NCI-H146 (cell line): ENCODE data around the gene UNC79.
A peak's percentile ranks its signal among the peaks of the same experiment; 100 is the strongest.

Source experiments
- DNase-seq: peaks from one replicate; lab custom pipeline; 2025; lab: John Stamatoyannopoulos, UW

The UNC79 gene

DNA sequence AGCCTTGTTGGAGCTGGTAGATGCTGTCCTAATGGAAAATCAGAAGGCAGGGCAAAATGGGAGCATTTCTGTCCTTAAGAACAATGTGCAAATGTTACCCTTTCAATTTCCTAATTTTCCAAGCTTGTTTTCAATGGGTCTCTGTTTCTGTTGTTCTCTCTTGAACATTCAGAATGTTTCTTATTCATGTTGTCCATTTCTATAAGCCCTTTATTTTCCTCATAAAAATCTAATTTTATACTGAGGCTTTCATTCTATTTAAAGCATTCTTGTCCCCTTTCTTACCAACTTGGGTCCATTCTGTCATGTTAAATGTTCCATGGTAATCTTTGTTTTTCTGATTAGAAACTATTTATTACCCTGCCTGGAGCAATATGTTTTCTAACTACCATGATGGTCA, 232.6 kb downstream of the UNC79 start:
- DNase-seq = no peak

- DNase-seq = no peak
Measured at GRCh38 chr14:93665169-93665568, 234.4 kb downstream of the UNC79 start.

DNA sequence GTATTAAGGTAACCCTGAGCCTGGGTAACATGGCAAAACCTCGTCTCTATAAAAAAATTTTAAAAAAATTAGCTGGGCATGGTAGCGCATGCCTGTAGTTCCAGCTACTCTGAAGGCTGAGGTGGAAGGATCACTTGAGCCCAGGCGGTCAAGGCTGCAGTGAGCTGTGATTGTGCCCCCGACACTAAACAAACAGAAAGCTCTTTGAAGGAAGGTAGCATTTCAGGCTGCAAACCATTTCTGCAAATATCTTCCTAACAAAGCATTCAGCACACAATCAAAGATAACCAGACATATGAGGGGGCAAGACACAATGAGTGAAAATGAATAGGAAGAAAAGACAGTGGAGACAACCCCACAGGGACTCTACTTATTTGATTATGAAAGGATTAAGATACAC, 238.9 kb downstream of the UNC79 start:
- no peak for DNase-seq

- no peak for DNase-seq
Measured at GRCh38 chr14:93674343-93674742, 243.6 kb downstream of the UNC79 start.

GRCh38 chr14:93675651-93676050, 244.9 kb downstream of the UNC79 start:
- DNase-seq = no peak

GRCh38 chr14:93676416-93676958, 245.7 kb downstream of the UNC79 start:
- no peak for DNase-seq

DNA sequence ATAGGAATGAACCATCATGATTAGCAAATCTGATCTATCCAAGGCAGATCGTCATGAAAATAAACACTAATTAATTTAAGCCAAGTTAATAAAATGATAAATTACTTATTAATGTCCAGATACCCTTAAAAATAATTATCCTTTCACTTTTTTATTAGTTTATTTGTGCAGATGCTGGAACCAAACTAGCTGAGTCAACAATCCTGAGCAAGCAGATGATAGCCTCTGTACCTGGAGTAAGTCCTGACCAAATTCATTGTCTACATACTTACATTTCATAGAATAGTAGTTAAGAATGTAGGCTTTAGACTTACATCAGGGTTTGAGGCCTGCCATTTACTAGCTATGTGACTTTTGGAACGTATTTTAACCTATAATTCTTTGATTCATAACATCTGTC, 251.7 kb downstream of the UNC79 start:
- DNase-seq = no peak

DNA sequence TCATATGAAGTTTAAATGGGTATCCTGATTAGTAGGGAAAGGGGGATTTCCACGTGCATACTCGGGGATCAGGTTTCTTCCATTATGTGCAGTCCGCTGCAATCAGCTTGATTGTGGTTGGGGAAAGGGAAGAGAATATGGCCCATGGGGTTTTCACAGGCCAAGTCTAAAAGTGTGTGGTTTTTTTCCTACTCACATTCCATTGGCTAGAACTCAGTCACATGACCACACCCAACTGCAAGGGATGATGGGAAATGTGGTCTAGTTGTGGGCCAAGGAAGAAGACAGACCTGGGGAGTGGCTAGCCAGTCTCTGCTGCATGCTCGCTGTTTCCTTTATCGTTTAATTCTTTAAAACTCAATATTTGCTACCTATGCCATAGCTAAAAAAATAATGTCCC, 252.5 kb downstream of the UNC79 start:
- DNase-seq = no peak

- DNase-seq = no peak
Measured at GRCh38 chr14:93685121-93685895, 254.6 kb downstream of the UNC79 start.

DNA sequence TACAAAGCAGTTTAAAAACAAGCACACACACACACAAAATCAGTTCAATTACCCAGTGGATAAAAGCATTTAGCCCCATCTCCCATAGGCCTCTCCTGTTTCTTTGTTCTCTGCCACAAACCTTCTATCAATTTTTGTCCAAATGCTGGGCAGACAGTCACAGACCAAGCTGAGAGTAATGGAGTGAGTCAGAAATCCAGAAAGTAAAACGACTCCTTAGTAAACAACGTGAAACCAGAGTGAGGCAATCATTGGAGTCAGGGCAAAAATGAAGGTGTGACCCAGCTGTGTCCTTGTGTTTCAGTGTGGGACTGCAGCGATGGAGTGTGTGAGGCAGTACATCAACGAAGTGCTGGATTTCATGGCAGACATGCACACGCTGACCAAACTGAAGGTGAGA, 255.5 kb downstream of the UNC79 start:
- DNase-seq = no peak

GRCh38 chr14:93688239-93688666, 257.5 kb downstream of the UNC79 start:
- peak; percentile 39 for DNase-seq

DNA sequence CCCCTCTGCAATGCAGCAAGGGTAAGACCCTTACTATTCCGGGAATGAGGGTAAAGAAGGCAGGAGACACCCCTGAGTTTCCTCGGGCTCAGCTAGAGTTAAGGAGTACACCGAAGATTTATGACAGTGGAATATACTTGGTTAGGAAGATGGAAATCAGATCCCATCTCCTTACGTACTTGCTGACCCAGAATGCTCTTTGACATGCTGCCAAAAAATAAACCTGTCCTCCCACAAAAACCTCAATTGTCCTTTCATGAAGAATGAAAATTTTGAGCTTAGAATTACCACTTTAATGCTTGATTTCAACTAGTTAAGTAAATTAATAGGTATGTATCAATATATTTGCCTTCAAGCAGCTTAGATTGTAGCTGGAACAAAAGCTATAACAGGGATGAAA, 258.1 kb downstream of the UNC79 start:
- DNase-seq = no peak

GRCh38 chr14:93690146-93690545, 259.4 kb downstream of the UNC79 start:
- no peak for DNase-seq

DNA sequence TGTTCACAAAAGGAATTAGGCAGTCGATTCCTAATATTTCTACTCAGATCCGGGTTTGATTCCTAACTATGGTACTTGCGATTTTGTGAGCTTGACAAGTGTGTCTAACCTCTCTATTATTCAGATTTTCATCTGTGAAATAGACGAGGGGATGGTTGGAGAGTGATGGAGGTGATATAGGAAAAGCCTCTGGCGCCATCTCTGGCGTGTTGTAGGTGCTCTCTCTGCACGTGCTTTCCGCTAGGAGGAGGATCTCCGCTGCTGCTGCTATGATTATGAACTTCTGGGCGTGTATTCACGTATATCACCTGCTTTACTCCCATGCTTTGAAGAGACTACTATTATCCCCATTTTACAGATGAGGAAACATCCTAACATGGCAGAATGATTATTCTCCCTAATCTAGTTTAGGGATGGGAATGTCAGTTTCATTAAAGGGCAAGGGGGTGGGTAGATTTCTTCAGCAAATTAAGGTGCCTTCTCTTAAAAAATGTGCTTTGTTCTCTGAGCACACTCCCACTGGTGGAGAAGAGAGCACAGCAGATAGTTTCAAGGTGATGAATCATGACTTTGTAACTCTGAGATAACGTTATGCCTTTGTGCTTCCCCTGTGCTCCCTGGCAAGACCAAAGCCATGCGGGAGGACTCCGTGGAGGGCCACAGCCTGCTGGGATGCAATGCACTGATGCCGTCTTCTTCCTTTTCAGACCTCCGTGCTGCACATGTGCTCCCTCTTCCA, 260.5 kb downstream of the UNC79 start:
- no peak for DNase-seq

DNA sequence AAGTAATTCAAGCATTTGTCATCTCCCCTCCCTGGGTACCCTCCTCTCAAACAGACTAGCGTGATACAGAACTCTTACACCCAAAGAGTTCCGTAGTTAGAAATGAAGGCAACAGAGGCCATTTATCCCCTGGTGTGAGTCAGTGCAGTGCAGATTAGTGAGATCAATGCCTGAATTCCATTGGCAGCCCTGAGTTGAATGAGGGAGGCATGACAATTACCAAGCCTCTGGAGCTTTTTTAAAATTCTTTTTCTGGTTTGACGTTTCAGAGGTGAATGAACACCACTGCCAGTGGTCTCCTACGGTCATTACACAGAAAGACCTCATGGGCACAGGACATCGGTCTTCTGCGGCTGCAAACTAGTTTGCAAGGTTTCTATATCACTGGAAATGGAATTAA, 263.2 kb downstream of the UNC79 start:
- DNase-seq = no peak

DNA sequence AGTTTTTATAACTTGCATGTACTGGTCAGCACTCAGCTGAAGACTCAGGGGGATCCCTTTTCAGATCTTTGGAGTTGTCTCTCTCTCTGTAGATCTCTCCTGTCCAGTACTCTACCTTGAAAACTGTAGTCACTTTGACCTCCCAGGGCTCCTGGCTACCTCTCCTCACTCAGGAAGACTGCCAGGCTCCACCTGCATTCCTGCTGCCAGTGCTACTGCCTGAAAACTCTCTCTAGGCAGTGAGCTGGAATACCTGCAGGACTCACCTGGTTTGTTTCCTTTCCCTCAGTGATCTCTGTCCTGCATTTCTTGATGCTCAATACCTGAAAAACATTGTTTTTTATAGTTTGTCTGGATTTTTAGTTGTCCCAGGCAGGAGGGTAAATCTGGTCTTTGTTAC, 270.2 kb downstream of the UNC79 start:
- no peak for DNase-seq

DNA sequence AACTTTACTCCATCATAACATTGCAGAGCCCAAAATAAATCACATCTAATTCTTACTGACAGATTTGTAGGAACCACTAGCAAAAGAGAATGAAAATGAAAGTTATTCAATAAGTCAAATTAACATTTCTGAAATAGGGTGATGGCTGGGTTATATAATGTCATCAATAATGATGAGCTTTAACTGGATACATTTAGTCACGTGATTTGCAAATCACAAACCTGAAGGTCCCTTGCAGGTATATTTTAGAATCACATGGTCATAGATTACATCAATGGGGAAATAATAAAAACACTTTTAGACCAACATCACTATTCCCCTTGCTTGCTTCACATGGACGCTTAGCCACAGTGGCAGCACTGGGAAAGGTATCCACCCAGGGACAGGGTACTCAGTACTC, 270.8 kb downstream of the UNC79 start:
- DNase-seq = no peak

GRCh38 chr14:93702946-93703345, 272.2 kb downstream of the UNC79 start:
- no peak for DNase-seq

DNA sequence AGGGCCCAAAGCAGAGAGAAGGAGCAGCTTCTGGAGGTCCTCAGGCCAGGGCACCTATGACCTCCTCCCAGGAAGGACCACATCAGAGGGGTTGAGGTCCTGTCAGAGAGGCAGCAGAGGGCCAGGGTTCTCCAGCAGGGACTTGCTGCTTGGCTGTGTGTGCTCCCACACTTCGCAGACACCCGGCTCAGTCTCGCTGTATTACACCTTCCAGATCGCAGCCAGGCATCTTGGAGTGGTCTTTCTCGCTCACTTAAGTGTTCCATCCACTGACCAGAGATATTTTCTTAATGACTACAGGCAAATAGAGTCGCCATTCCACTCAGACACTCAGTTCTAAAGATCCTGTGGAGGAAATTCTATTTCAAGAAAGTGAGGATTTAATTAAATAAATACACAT, 273.2 kb downstream of the UNC79 start:
- no peak for DNase-seq

DNA sequence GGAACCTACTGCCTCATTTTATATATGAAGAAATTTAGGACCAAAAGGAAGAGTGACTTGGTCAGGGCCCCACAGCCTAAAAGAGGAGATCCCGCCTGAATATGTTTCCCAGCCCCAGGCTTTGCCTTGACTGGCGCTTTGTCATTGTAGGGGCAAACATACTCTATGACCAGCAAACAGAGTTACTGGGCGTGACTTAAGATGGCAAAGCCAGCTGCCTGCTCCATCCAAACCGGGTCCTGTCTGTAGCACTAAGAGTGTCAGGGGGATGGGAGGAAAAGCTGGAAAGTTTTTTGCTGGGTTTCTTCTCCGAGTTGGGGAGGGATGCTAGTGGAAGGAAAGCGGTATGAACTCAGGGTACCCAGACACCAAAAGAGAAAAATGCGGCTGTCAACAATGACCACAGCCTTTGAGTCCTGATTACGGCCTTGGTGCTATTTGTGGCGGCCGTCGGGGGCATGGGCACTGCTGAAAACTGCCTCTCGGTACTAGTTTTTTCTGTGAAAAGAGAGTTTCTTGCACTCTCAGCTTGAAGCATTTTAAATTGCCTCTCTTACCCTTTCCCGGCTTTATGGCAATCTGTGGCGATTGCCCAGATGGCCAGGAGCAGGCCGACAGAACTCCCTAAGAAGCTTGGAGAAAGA, 274.9 kb downstream of the UNC79 start:
- DNase-seq = no peak

DNA sequence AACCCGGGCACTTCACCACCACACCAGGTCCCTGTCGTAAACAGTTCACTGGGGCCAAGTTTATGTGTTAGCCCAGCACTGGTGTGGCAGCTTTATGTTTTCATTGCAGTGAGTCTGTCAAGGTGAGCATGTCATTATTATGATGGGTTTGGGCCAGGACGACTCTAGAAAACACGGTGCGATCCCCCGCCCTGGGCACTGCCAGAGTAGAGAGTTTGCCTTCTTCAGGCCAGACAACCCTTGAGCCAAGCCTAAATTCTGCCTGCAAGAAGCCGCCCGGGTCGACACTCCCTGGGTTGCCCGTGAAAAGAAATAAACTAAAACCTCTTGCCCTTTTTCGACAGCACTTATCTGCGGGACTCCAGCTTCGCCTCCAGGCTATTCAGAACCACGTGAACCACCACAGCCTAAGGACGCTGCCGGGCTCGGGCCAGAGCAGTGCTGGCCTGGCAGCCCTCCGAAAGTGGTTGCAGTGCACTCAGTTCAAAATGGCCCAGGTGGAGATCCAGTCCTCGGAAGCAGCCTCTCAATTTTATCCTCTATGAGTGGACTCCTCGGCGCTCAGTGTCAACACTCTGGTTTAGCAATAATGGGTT, 275.7 kb downstream of the UNC79 start:
- DNase-seq = no peak

DNA sequence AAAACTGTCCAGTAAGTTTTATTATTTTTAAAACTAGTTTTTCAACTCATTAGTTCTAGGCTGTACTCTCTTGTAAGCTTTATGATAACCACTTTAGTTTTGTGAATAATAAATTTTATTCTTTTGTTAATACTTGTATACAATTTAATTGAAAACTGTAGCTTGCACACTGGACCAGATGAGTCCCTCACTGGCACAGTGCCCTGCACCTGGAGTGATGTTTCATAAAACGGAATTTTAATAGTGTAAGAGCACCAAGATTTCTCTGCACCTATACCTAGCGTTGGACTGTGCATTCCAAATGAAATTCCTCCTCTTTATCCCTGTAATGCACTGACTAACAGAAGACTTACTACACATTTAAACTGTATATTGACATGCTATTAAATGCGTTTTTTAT, 276.7 kb downstream of the UNC79 start:
- DNase-seq = no peak
